Measurements from ENCODE around the gene HSD17B3.
"Not testable (repeated sequence)": the region's sequence is repeated elsewhere in the genome, so short reads cannot be mapped to it uniquely, and the experiment has no call there.

Gene HSD17B3

GRCh38 chr9:96302021-96302420 is at the start of gene HSD17B3:
Gene HSD17B3 (minus strand): TSS chr9:96302176. CDS start chr9:96302104, 72 bp downstream.
- no peak for DNase-seq (ENCODE audit: low spot score)

DNA sequence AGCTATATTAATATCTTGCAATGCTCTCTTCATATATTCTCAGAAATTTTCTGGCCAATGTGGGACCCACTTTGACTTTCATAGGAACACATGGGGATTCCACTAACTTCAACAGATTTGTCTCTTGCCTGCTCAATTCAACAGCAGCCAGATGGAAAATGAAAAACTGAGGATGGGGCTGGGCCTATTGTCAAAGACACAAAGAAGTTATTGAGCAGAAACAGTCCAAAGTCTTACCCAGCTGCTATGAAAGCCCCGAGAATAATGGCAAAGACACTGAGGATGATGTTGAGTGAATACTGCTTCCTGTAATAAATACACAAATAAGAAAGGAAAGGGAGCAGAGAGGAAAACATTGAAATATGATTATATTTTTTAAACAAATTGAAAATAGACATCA is 48.9 kb upstream of the HSD17B3 start:
- no peak for DNase-seq (ENCODE audit: low spot score)

DNA sequence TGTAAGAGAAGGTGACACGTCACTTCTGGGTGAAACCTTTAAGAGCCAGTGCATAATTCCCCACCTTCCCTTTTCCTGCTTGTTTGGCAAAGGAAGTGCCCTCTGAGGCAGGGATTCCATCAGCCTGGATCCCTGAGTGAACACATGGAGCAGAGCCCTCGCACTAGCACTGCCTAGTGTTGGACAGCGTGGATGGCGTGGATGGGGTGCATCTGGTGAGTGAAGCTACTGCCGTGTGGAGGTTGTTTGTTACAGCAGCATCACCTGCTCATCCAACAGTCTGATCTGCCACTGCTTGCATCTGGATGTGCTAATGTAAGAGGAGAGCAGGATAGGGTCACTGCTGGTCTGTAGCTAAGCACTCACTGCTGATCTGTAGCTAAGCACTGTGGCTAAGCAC is 46.3 kb upstream of the HSD17B3 start:
- DNase-seq (ENCODE audit: low spot score), result no peak

GRCh38 chr9:96345551-96345950 is 43.6 kb upstream of the HSD17B3 start:
- no peak for DNase-seq (ENCODE audit: low spot score)

- DNase-seq (ENCODE audit: low spot score), result peak; percentile 81
Measured at GRCh38 chr9:96344458-96345180, 42.6 kb upstream of the HSD17B3 start.

GRCh38 chr9:96343515-96344360 is 41.8 kb upstream of the HSD17B3 start:
- DNase-seq (ENCODE audit: low spot score), result no peak

- DNase-seq (ENCODE audit: low spot score), result no peak
Measured at GRCh38 chr9:96342571-96343245, 40.7 kb upstream of the HSD17B3 start.

GRCh38 chr9:96340707-96341106 is 38.7 kb upstream of the HSD17B3 start:
- DNase-seq (ENCODE audit: low spot score), result no peak

DNA sequence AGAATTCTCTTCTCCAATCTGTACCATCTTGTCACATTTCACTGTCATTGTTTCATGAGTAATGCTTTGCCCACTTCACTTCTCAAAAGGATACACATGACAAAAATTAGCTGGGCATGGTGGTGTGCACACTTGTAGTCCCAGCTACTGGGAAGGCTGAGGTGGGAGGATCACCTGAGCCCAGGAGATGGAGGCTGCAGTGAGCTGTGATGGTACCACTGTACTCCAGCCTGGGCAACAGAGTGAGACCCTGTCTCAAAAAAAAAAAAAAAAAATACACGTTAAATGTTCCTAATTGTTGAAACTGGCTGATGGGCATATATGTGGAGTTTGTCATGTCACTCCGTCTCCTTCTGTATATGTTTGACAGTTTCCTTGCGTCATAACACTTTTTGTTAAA is 36.3 kb upstream of the HSD17B3 start:
- DNase-seq (ENCODE audit: low spot score), result no peak

DNA sequence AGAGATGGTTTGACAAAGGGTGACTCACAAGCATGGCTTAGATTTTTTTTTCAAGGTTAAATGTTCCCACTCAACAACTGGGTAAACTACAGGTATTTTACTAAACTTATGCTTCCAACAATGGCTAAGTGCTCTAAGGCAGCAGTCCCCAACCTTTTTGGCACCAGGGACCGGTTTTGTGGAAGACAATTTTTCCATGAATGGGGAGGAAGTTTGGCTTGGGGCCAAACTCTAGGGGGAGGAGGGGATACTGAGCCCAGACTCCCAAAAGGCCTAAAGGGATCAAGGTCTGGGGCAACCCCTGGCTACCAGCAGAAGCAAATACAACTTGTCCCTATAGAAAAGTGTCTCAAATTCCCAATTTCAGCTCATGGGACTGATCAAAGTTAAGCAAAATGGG is 32.0 kb upstream of the HSD17B3 start:
- DNase-seq (ENCODE audit: low spot score), result no peak

- no peak for DNase-seq (ENCODE audit: low spot score)
Measured at GRCh38 chr9:96331236-96331947, 29.4 kb upstream of the HSD17B3 start.

GRCh38 chr9:96327694-96328352 is 25.8 kb upstream of the HSD17B3 start:
- DNase-seq (ENCODE audit: low spot score), result peak; percentile 48

DNA sequence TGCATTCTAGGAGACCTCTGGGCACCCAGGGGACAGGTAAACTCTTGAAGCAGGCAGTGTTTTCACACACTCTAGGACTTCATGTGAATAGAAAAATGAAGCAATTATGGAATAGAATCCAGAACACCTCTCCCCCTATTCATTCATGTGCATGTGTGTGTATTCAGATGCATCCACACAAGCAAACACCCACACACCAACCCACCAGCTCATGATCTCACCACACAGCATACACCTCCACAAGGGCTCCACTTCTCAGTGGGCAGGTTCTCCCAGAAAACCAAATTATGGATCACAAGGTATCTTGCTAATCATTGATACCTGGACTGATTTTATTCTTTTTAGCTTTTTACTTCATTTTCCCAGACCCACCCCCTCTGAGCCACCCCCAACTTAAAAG is 21.2 kb upstream of the HSD17B3 start:
- DNase-seq (ENCODE audit: low spot score), result no peak

GRCh38 chr9:96322736-96323135 is 20.8 kb upstream of the HSD17B3 start:
- not testable (repeated sequence) for DNase-seq (ENCODE audit: low spot score)

GRCh38 chr9:96322210-96322609 is 20.2 kb upstream of the HSD17B3 start:
- DNase-seq (ENCODE audit: low spot score), result not testable (repeated sequence)

GRCh38 chr9:96321515-96321914 is 19.5 kb upstream of the HSD17B3 start:
- no peak for DNase-seq (ENCODE audit: low spot score)

DNA sequence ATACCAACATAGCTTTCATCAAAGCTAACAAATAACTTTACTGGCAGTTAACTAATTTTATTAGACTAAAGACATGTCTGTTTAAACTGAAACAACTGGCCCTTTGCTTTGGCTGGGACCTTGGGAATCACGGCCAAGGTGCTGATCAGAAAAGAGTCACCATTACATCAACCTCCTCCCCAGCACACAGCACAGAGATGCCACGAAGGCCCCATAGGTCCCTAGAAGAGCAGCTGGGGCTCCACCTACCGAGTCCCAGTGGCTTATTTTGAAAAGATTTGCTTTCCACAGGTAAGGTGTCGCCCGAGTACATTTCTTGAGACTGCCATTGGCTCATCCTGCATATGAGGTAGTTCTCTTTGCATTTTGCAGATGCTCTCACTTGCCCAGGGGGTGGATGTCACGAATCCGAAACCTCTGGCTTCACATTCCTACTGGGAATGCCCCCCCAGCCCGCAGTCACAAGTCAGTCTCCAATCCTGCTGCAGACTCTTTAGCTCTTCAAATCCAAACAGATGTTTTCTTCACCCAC is 18.8 kb upstream of the HSD17B3 start:
- DNase-seq (ENCODE audit: low spot score), result no peak

DNA sequence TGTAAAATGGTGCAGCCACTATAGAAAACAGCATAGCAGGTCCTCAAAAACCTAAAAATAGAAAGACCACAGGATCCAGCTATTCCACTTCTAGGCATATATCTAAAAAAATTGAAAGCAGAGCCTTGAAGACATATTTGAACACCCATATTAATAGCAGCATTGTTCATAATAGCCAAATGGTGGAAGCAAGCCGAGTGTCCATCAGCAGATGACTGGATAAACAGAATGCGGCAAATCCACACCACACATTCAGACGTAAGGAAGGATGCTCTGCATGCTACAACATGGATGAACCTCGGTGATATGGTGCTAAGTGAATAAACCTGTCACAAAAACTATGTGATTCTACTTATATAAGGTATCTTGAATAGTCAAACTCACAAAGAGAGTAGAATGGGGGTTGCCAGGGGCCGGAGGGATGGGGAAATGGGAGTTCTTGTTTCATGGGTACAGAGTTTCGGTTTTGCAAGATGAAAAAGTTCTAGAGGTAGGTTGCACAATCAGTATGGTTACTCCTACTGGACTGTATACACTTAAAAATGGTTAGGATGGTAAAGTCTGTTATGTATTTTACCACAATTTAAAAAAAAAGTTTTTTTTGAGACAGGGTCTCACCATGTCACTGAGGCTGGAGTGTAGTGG is 17.1 kb upstream of the HSD17B3 start:
- DNase-seq (ENCODE audit: low spot score), result no peak

DNA sequence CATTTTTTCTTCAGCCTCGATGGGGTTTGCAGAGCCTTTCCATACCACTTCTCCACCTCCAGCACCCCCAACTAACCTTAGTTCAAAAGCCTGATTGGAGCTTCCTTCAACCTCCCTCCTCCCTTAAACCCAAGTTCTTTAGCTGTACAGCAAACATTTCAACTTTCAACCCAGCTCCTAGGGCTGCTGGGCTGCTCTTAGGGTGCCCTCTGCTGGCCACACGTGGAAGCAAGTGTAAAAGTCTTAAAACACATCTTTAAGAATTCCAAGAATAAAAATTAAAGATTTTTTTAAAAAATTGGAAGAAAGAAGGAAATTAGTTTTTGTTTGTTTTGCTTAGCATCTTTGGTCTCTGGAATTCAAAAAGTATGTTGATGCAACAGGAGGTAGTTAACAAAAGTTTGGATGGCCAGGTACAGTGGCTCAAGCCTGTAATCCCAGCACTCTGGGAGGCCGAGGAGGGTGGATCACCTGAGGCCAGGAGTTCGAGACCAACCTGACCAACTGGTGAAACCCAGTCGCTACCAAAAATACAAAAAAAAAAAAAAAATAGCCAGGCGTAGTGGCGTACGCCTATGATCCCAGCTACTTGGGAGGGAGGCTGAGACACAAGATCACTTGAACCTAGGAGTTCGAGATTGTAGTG is 15.5 kb upstream of the HSD17B3 start:
- DNase-seq (ENCODE audit: low spot score), result peak; percentile 75

GRCh38 chr9:96309850-96310249 is 7.9 kb upstream of the HSD17B3 start:
- no peak for DNase-seq (ENCODE audit: low spot score)

Measured in AG08396 (cell line).